NCI-H187 treated with DMSO at 0.1 percent for 48 hours (cell line): ENCODE results near the gene WDR36.

Experiments used
- DNase-seq: peaks from one replicate; lab custom pipeline; 2025; lab: John Stamatoyannopoulos, UW

The WDR36 gene

DNA sequence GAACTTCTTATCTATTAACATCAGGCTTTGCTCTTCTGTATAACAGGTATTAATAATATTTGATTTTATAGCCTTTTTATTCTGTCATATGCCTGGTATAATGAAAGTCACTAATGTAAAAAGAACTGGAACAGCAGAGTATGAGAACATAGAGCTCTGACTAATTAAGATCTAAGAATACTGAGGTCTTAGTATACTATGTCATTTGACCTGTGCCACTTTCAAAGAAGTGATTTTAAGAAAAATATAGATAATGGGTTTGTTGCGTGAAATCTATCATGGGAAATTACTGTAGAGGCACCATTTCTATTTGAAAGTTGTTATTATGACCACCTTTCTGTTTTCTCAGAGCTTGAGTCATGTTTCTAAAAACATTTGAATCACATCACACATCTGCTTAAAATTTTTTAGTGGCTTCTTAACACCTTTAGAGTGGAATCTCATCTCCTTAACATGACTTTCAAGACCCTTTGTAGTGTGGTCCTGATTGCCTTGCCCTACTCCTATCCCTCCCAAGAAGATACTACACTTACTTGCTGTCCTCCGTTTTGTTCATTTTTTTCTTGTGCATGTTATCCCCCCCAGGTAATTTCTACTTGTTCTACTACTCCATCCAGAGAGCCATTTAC is 14.3 kb downstream of the WDR36 start:
- DNase-seq, result no peak

DNA sequence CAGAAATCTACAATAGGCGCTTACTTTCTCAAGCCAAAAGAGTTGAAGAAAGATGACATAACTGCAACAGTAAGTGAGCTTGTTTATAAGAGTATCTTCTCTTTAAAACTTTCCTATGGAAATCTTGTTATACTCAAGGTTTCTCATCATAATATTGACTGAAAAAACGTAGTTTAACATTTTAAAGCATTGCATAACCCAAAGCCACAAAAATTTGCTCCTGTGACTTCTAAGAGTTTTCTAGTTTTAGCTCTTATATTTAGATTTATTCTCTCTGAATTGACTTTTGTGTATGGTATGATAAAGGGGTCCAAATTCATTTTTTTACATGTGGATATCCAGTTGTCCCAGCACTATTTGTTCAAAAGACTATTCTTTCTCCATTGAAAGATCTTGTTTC is 15.2 kb downstream of the WDR36 start:
- DNase-seq, result no peak

DNA sequence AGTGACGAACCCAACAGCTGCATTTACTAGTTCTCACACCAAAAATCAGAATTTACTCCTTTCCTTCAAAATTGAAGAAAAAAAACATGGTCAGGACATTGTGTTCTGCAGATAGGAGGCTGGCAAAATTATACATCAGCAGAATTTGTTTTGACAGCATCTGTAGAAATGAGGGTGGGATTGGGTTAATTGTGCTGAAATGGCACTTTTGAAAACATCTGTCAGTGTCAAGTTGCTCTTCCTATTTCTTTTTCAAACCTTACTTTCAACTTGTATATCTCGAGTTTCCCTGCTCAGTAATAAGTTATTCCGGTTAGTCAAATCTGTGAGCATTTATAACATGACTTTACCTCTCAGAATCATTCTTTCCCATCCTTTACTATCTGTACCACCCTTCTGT is 19.8 kb downstream of the WDR36 start:
- no peak for DNase-seq

DNA sequence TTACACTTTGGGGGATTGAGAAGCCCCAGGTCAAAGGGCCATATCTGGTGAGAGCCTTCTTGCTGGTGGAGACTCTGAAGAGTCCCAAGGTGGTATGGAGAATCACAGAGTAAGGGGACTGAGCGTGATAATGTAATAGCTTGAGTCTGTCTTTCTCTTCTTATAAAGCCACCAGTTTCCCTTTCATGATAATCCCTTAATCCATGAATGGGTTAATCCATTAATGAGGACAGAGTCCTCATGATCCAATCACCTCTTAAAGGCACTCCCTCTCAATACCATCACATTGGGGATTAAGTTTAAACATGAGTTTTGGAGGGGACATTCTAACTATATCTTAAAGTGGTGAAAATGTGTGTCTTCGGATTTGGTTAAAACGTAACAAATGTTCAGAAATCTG is 21.5 kb downstream of the WDR36 start:
- DNase-seq, result no peak

DNA sequence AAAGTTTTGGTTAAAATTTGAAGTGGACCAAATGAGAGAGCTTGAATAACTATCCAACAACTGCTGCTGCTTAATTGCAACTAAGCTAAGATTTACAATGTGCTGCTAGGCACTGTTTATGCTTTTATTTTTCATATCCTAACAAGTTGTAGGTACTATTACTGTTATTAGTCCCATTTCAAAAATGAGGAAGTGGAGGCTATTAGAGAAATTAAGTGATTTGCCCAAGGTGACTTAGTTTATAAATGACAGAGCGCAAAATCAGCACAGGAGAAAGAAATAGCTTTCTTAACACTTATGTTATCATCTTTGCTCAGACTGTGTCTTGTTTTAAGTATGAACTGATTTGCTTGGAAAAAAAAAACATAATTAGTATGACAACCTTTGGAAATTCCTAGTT is 23.1 kb downstream of the WDR36 start:
- DNase-seq, result no peak

DNA sequence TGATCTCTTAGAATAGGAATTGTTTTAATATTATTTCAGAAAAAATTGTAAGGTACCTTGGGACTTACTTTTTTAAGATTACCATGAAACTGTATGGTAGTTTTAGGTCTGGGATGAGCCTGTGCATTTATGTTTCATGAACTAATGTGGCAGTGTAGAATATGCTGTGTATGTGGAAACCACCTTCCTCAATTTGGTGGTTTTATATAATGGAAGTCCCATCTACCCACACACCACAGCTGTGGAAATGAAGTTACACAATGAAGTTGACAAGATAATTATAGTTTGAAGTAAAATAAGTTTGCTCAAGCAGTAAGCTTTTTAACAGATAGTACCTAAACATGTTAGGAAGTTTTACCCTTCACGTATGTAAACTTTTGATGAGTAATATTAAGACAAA is 24.4 kb downstream of the WDR36 start:
- DNase-seq, result no peak

DNA sequence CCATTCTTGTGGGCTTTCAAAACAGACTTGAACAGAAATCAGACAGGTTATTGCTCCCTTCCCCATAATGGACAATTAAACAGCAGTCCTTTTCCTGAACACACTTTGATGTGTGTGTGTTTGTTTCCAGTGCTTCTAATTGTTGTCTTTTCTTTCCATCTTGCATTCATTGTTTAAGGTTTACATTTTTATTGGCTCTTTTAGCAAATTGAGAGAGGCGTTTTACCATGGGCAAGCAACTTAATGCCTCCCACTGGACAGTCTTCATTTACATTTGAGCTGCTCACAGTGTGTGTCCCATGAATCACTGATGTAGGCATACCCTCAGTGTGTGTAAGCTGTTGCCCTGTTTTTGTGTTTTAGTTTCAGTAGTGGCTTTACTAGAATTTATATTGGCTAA is 25.0 kb downstream of the WDR36 start:
- DNase-seq, result no peak

DNA sequence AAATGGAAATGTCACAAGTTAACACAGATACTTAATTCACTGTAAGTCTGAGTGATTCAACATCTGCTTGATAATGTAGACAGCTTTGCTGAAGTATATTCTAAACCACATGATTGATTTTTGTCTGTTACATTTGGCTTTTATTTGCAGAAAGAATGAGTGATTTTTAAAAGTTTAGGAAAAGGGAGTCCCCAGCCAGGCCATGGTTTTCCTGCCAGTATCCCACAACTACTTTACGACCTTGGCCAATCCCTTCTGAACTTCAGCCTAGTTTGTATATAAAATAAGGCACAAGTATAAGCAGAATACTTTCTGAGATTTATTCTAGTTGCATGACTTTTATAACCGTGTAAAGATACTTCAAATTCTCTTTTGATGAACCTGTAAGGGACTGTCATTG is 27.1 kb downstream of the WDR36 start:
- no peak for DNase-seq

DNA sequence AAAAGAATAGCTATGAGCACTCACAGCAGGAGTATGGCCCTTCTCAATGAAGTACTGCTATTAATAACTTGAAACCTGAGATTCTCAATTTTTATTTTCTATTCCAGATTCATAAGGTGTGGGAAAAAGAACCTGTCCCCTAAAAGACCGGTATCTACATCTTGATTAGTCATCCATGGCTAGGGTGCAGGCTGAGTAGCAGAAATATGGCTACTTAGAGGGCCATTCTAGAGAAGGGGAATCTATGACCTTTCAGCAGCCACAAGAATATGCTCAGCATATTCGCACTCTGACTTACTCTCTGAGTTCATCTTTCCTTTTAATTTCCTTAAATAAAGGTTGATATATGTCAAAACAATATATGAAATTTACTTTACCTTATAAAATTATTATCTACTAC is 27.7 kb downstream of the WDR36 start:
- DNase-seq, result no peak

DNA sequence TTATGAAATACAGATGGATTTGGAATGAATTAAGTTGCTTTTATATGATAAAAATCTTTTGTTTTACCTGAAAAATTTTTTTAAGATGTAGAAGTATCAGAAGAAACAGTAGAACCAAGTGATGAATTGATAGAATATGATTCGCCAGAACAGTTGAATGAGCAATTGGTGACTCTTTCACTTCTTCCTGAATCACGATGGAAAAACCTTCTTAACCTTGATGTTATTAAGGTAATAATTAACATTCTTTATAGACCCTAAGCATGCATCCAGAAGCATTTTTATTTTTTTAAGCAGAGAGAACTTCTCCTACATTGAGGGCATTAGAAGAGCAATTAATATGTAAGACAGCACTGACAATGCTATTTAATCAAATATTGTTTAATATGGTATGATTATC is 28.8 kb downstream of the WDR36 start:
- no peak for DNase-seq

DNA sequence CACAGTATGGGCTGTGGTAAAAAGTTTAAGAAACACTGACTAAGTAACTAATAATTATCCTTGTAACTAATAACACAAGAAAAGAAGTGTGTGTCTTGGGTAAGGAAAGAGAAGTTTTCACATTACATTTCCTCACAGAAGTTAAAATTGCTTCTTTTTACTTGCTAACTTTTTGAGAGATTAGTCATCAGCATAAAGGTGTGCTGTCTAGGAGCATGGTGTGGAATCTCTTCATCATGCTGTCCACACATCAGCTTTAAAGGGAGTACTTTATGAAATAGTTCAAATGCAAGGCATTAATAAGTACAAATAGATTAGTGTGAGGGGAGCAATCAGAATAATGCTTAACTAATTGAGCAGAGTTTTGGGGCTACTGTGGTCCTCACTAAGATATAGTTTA is 29.8 kb downstream of the WDR36 start:
- no peak for DNase-seq

DNA sequence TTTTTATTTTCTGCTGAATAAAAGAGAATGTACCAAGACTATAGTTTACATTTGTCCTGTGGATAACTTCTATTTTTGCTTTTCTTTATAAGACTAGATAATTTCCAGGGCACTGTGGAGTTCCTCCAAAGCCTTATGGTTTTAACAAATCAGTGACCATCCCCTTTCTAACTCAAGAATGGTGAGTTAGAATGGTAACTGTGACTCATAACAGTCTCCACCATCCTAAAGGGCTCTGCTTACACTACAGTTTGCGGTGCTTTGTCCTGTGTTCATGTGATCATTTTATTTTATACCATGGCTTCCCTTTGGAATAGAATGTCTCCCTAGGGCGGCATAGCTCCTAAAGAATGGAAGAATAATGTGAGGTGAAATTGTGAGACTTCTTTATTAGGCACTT is 30.2 kb downstream of the WDR36 start:
- no peak for DNase-seq

DNA sequence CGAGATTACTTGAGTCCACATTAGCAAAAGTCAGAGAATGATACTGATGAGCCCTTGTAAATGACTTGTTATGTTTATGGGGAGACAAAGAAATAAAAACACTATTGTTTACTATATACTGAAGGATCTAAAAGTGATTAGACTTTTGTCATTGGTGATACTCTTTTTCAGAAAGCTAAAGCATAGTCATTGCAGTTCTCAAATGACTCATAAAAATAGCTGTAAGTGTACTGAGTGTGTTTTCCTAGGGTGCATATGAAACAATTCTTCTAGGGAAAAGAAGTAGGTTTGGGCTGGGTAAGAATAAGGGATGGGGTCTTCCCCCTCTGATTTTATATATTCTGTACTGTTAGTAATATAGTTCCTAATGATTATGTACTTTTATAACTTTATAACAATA is 32.6 kb downstream of the WDR36 start:
- DNase-seq, result no peak

DNA sequence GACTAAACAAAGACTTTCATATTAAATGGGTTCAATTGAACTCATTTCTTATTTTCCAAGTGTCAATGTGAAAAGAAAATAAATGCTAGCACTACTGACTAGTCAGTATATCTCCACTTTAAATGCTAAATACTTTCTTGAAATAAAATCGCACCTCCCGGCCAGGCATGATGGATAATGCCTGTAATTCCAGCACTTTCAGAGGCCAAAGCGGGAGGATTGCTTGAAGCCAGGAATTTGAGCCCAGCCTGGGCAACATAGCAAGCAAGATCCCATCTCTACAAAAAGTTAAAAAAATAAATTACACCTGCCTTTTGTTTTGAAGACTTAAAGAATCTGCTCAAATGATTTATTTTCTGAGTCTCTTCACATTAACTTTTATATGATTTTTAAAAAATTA is 34.7 kb downstream of the WDR36 start:
- no peak for DNase-seq

DNA sequence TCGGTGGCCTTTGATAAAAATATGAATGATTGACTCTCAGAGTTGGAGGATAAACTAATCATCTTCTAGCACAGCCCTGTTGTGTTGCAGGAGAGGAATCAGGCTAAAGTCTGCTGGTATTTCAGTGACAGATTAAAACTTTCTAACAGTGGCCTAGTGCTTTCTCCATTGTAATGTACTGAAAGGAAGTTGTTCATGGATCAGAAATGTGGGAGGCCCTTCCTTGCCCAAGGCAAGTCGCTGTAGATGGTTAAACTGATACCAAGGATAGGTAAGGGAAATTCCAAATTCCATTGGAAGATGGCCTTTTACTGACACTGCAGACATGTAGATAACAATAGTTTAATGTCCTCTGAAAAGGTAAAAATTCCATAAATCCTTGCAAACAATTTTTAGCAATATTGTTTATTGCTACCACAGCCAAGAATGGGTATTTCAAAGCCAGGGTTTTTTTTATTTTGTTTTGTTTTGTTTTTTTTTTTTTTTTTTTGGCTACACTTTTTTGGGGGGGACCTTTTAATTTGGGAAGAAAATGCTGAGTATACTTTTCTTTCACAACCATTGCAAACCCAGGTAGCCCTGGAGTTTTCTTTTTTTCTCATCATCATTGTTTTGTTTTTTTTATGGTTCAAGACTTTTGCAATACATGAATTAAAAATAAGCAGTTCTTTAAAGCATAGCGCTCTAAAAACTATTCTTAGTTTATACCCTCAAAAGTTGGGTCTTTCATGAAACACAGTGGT is 35.5 kb downstream of the WDR36 start:
- no peak for DNase-seq

DNA sequence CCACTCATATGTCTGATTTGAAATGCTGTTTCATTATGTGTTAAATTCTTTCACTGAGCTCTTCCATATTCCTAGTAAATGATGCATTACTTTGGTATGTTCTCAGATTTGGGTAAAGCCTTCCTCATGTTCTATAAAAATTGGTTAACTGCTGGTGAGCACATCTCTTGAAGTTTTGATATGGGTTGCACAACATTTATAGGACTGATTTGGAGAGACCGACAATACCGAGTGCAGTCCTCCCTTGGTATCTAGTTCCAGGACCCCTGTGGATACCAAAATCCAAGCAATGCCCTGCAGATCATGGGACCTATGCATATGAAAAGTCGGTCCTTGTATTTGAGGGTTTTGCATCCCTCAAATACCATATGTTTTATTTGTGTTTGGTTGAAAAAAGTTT is 37.8 kb downstream of the WDR36 start:
- no peak for DNase-seq

DNA sequence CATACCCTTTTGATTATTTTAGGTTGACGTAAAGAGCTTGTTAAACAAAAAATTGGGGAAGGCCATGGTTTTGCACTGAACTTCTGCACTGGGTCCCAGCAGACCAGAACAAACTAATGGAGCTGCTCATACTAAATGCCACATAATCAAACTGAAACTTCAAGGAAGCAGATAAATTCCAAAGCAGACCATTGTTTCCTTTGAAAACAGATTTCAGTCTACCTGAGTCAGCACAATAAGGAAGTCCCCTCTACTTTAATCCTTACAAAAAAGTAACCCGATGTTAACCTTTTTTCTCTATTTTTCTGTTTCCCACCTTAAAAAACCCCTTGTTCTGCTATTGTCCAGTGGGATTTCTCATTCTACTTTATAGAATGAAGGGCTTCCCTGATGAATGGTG is 39.2 kb downstream of the WDR36 start:
- DNase-seq, result no peak

DNA sequence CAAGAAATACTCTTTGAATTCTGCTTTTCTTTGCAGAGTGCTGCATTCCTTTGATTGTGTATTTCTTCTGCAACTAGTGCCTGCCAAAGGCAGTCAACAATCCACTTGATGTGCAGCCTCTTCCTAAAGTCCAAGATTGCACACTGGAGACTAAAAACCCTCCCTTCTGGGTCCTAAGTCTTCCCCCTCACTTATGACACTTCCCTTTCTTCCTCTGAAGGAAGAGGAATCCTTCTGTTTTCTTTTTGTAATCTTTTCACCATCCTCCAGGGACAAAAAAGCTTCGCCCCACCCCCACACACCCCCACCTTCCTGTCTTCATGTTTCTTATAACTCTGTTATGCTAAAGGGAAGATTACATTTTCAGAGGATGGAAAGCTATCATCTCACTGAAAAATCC is 39.9 kb downstream of the WDR36 start:
- no peak for DNase-seq

DNA sequence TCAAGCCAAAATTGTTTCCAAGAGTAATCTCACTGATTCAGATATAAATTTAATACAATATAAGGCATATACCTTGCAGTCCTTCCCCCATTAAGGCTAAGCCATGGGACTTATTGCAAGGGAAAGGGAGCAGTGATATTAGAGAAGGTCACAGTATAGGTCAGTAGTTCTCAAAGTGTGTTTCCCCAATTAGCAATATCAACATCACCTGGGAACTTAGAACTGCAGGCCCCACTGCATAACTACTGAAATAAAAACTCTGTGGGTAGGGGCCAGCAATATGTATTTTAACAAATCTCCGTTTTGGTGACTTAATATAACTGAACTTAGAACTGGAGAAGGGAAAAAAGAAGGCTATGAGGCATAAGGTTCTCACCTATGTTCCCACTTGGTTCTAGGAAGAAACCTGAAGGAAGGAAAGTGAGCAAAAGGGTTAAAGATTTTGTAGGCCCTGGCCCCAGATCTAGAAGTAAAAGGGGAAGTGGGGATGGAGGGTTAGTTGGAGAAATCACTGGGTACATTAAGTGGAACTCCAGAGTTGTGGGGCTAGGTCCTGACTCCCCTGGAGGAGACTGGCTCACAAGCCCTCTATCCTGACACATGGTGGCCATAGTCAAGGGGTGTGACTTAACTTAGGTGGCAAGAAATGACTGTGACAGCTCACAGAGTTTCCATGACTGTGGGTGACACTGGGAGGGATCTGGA is 40.7 kb downstream of the WDR36 start:
- DNase-seq, result no peak

DNA sequence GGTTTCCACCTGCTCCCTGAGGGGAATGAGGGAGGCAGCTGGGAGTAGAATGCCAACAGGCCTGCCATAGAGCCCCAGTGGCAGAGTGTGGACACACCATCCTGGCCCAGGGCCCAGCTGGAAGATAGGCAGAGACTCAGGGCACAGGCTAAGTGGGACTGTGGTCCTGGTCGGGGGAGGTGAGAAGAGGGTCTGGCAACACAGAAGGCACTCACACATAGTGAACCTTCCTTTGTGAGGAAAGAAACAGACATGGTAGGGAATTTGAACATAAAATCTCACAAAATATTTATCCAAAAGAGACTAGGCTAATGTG is 41.2 kb downstream of the WDR36 start:
- DNase-seq, result no peak

DNA sequence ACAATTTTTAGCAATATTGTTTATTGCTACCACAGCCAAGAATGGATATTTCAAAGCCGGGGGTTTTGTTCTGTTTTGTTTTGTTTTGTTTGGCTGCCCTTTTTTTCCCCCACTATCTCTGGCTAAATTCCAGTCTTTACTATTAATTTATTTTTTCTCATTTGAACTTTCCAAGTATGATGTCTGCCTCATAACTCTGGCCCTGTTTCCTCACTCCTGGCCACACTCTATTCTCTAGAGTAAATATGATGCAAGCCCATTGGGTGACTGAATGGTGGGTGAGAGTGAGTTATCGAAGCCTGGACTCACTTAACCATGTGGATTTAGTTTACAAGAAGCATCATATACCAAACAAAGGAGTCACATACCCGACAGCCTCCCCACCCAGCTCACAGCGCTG is 41.9 kb downstream of the WDR36 start:
- no peak for DNase-seq

DNA sequence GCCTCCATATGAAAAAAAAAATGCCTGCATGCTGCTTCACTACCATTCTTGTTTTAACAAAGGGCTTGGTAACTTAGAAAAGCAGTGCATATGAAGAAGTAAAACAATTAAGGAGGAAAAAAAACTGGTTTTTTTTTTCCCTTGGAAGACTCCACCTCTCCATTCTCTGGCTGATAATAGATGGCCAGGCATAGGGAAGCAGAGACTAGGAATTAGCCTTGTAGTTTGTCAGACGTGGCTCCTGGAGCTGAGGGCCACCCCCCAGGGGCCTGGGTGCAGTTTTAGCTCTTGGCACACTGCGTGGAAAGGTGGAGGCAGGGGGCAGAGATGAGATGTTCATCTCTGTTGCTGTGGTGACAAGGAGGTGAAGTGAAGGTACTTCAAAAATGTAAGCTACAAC is 42.7 kb downstream of the WDR36 start:
- no peak for DNase-seq

DNA sequence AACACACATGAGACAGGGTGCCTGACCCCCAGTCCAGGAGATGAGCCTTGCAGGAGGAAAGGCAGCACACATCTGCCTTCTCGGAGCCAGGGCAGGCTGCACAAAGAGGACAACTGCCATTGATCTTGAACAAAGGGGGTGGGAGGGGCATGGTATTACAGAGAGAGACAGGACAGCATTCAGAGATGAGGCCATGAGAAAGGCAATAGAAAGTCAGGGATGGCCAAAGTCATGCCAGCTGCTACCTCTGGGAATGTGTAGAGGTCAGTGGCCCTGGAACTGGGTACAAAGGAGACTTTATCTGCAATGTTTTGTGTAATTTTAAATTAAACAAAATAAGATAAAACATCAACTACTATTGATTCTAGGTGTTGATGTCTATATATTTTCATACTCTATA is 43.2 kb downstream of the WDR36 start:
- no peak for DNase-seq

DNA sequence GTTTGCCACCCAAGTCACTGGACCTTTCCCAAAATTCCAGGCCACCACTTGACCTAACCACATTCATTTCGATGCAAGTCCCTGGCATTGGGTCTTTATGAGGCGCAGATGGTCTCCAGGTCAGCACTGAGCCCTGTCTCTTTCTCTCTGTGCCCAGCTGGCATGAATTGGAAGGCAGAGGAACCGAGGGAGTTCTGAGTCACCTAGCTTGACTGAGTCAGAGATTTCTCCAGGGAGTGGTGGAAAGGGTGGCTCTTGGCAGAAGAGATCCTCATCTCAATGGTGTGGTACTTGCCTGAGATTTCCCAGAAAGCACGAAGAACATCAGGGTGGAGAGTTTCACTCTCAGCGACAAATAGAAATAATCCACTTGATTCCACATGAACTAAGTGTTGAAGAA is 43.8 kb downstream of the WDR36 start:
- DNase-seq, result no peak
